HepG2 (cell line): ENCODE data around the gene FNDC3B. TPM values are rescaled to one million over a fixed set of nuclear protein-coding genes. Genes with fewer than 3 reads are reported as not detected.

Source experiments
- AFF4 ChIP-seq: sonication (generic); formaldehyde crosslinking; IDR thresholded peaks from 2 replicates; pipeline ENCODE4 v1.4.0; 2020; ENCODE audit warnings: missing genetic modification reagents
- ARID3A ChIP-seq: IDR thresholded peaks from 2 replicates; pipeline ENCODE4 v1.6.1; 2012; ENCODE audit warnings: low read depth, low read length, improper control_type of control experiment
- ATAD3A ChIP-seq: sonication (generic); formaldehyde crosslinking; IDR thresholded peaks from 2 replicates; pipeline ENCODE4 v1.4.0; 2020; ENCODE audit warnings: missing genetic modification reagents
- CHD4 ChIP-seq: fragments of 200-600 bp; sonication (generic); IDR thresholded peaks from 2 replicates; pipeline ENCODE4 v1.7.0; 2017; ENCODE audit warnings: mild to moderate bottlenecking, low read length, borderline replicate concordance
- FOSL1 ChIP-seq: sonication (generic); formaldehyde crosslinking; IDR thresholded peaks from 2 replicates; pipeline ENCODE4 v1.9.0; 2021; ENCODE audit warnings: missing genetic modification reagents, borderline replicate concordance
- GMEB1 ChIP-seq: sonication (generic); formaldehyde crosslinking; IDR thresholded peaks from 2 replicates; pipeline ENCODE4 v1.5.1; 2020; ENCODE audit warnings: missing genetic modification reagents, mild to moderate bottlenecking, borderline replicate concordance
- MAF1 ChIP-seq: sonication (generic); formaldehyde crosslinking; IDR thresholded peaks from 2 replicates; pipeline ENCODE4 v1.5.0; 2020; ENCODE audit warnings: missing genetic modification reagents, borderline replicate concordance
- MIXL1 ChIP-seq: IDR thresholded peaks from 2 replicates; pipeline ENCODE4 v1.6.1; 2016
- MZF1 ChIP-seq: sonication (generic); formaldehyde crosslinking; IDR thresholded peaks from 2 replicates; pipeline ENCODE4 v1.8.1; 2023; ENCODE audit warnings: mild to moderate bottlenecking, missing genetic modification reagents, borderline replicate concordance
- PHF21A ChIP-seq: sonication (generic); formaldehyde crosslinking; IDR thresholded peaks from 2 replicates; pipeline ENCODE4 v1.5.0; 2020; ENCODE audit warnings: mild to moderate bottlenecking, missing genetic modification reagents
- PHF5A ChIP-seq: IDR thresholded peaks from one replicate; pipeline ENCODE4 v1.6.1; 2018; ENCODE audit warnings: low read depth, missing genetic modification reagents; ENCODE audit not compliant: unreplicated experiment
- RAD21 ChIP-seq: fragments of 450-650 bp; formaldehyde crosslinking; IDR thresholded peaks from 2 replicates; pipeline ENCODE4 v1.5.0; 2020; ENCODE audit warnings: mild to moderate bottlenecking
- RFX3 ChIP-seq: IDR thresholded peaks from 2 replicates; pipeline ENCODE4 v1.6.1; 2016; ENCODE audit warnings: missing biosample characterization, missing genetic modification reagents
- SOX13 ChIP-seq, 3 experiments: fragments of 450-650 bp in 1 of 3; sonication (generic) in 1 of 3; formaldehyde crosslinking in 1 of 3; IDR thresholded peaks in 2 of 3; conservative IDR thresholded peaks in 1 of 3; 2 replicates each; pipeline versions ENCODE4 v1.5.0 to v1.6.1; 2016 to 2020; ENCODE audit warnings: antibody characterized with exemption in 1 of 3, mild to moderate bottlenecking in 1 of 3, missing compliant biosample characterization in 1 of 3, missing genetic modification reagents in 1 of 3, moderate library complexity in 1 of 3
- TBX3 ChIP-seq: fragments of 450-650 bp; IDR thresholded peaks from 2 replicates; pipeline ENCODE4 v1.6.1; 2017; ENCODE audit warnings: antibody characterized with exemption, mild to moderate bottlenecking, inconsistent platforms, borderline replicate concordance
- YEATS4 ChIP-seq: sonication (generic); formaldehyde crosslinking; IDR thresholded peaks from 2 replicates; pipeline ENCODE4 v1.4.0; 2020; ENCODE audit warnings: missing genetic modification reagents, borderline replicate concordance
- ZNF124 ChIP-seq: sonication (generic); formaldehyde crosslinking; IDR thresholded peaks from 2 replicates; pipeline ENCODE4 v1.4.0; 2020; ENCODE audit warnings: missing genetic modification reagents
- ZNF232 ChIP-seq: sonication (generic); formaldehyde crosslinking; IDR thresholded peaks from 2 replicates; pipeline ENCODE4 v1.4.0; 2020; ENCODE audit warnings: missing genetic modification reagents, borderline replicate concordance
- ZNF281 ChIP-seq: sonication (generic); formaldehyde crosslinking; IDR thresholded peaks from 2 replicates; pipeline ENCODE4 v1.4.0; 2020; ENCODE audit warnings: missing genetic modification reagents, borderline replicate concordance
- ZNF790 ChIP-seq: sonication (generic); formaldehyde crosslinking; IDR thresholded peaks from 2 replicates; pipeline ENCODE4 v1.8.0; 2022; ENCODE audit warnings: missing genetic modification reagents, mild to moderate bottlenecking, borderline replicate concordance
- polyA plus RNA-seq, 8 experiments: library from polyadenylated mRNA; depleted of rRNA in 3 of 8; stranded (reverse) in 7 of 8; unstranded in 1 of 8; fragments of >200 nt; fragmentation: Illumina TruSeq in 4 of 8; extraction: Trizol in 4 of 8; gene quantifications; 2 replicates each; pipeline versions ENCODE4 v1.2.1 to v1.2.3, GENCODE V29; 2011 to 2016; ENCODE audit warnings: low read depth in 4 of 8, missing spikeins in 1 of 8, mixed read lengths in 1 of 8; ENCODE audit not compliant: insufficient read depth in 1 of 8
- total RNA-seq, 5 experiments: library from RNA; depleted of rRNA; stranded (reverse); fragments of >200 nt; fragmentation: Illumina TruSeq; extraction: Trizol; gene quantifications; 2 replicates each; pipeline ENCODE4 v1.2.3, GENCODE V29; 2016; ENCODE audit warnings: low read depth in 1 of 5

FNDC3B gene
- total and polyA plus RNA-seq, 2 of the 13 experiments (the other 11 are each of a cell fraction or from before 2014, with no cell fraction given), result 74.8 to 103 TPM

- TF ChIP-seq MZF1 (CRISPR knock-in tag) (no peak), RAD21 (CRISPR knock-in tag) (no peak), GMEB1 (CRISPR knock-in tag) (peak; percentile 23; the same call in 1 of the 2 replicates), ZNF124 (CRISPR knock-in tag) (0 out of 2 replicates have a peak, but pooled peaks have one; percentile 49), SOX13 (IDR thresholded peaks at IDR 0.05) (no peak), SOX13 (CRISPR knock-in tag; conservative IDR thresholded peaks at IDR 0.05 in 1 of 2, IDR thresholded peaks at IDR 0.05 in 1 of 2) (peak in 1 of 2 experiments; percentile 81; a peak in 2 of 4 replicates), RFX3 (no peak), FOSL1 (CRISPR knock-in tag) (peak; percentile 70; the same call in 1 of the 2 replicates), ZNF790 (CRISPR knock-in tag) (no peak), YEATS4 (CRISPR knock-in tag) (no peak), MIXL1 (CRISPR knock-in tag) (peak; percentile 76; the same call in 1 of the 2 replicates), MAF1 (no peak), ATAD3A (CRISPR knock-in tag) (no peak), ZNF232 (CRISPR knock-in tag) (no peak), PHF21A (CRISPR knock-in tag) (0 out of 2 replicates have a peak, but pooled peaks have one; percentile 30), CHD4 (no peak), ARID3A (peak; percentile 92), PHF5A (peak; percentile 26), ZNF281 (CRISPR knock-in tag) (peak; percentile 28; the same call in 1 of the 2 replicates), TBX3 (peak; percentile 28; the same call in 1 of the 2 replicates), AFF4 (CRISPR knock-in tag) (no peak)
These were observed 48.2 kb upstream of the FNDC3B start (continued) for GRCh38 chr3:171991166-171991565.
